GM12875 (cell line): ENCODE results near the gene GALNT17.

ENCODE experiments used
- H3K4me3 ChIP-seq: one replicate; pipeline ENCODE4 v1.5.1; 2011; ENCODE audit warnings: low read depth, low read length, control low read depth
- CTCF ChIP-seq: IDR thresholded peaks from 2 replicates; pipeline ENCODE4 v1.5.1; 2011; ENCODE audit warnings: low read depth, mild to moderate bottlenecking, control low read depth, inconsistent platforms, low read length, moderate library complexity, borderline replicate concordance; ENCODE audit not compliant: insufficient read depth

Gene GALNT17

GRCh38 chr7:71539615-71540014, 407.7 kb downstream of the GALNT17 start:
- no peak for TF ChIP-seq CTCF
- H3K4me3 ChIP-seq = no peak overlapping the region

DNA sequence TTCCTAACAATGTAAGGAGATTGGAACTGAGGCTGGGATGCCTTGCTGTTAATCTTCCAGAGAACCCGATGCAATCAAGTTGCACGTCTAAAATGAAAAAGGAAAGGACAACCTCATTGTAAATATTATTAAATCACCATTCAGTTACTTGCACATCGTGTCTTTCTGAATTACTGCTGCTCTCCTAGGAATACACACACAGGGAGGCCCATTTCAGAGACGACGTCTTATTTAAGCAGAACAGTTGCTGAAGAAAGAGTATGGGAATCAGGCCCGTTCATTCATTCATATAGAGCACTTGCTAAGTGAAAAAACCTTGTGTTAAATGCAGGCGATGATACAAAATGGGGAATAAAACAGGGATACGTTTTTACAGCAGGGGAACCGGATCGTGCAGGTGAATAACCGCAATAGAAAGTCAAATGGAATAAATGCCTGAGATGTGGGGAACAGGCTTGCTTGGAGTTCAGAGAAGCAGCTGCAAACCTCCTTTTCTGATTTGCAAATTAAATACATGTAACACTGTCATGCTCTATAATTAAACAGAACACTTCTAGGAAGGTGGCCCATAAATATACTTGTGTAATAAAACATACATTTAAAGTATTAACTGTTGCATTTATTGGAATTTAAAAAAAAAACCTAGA, 409.9 kb downstream of the GALNT17 start:
- TF ChIP-seq CTCF = no peak
- H3K4me3 ChIP-seq = no peak overlapping the region

DNA sequence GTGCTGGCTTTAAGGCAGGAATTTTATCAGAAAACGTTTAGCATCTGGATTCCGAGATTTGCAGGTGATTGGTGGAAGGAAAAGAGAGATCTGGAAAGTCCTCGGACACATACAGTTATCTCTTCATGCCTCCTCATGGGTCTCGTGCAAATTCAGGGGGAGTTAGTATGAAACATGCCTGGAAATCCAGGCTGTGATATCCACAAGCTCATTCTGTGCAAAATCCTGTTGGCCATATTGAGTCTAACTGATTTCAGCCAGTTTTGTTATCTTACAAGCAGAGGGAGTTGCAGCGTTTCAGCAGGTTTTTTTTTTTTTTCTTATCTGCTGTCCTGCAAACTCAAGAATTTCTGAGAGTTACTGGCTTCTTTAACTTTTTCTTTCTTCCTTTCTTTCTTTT, 411.5 kb downstream of the GALNT17 start:
- H3K4me3 ChIP-seq = no peak overlapping the region
- TF ChIP-seq CTCF = no peak

- H3K4me3 ChIP-seq = no peak overlapping the region
- TF ChIP-seq CTCF = no peak
These were observed 412.9 kb downstream of the GALNT17 start for GRCh38 chr7:71544816-71545215.

DNA sequence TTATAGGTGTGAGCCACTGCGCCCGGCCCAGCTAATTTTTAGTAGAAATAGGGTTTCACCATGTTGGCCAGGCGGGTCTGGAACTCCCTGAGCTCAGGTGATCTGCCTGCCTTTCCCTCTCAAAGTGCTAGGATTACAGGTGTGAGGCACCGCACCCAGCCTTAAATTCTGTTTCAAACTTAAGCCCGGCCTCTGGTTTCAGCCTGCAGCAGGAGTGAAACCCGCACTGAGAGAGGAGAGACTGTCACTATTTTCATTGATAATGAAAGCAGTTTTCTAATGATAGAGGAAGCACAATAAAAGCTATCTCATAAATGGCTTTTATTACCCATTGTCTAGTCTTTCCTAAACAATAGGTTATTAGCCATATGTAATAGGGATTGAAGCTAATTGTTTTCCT, 415.5 kb downstream of the GALNT17 start:
- TF ChIP-seq CTCF = no peak
- no peak overlapping the region for H3K4me3 ChIP-seq

- TF ChIP-seq CTCF = no peak
- H3K4me3 ChIP-seq = no peak overlapping the region
These were observed 416.8 kb downstream of the GALNT17 start for GRCh38 chr7:71548746-71549145.

GRCh38 chr7:71553306-71553705, 421.4 kb downstream of the GALNT17 start:
- TF ChIP-seq CTCF = no peak
- no peak overlapping the region for H3K4me3 ChIP-seq
